Fibroblast of the conjunctiva (primary cell): ENCODE results near the gene SUFU.

Source experiments
- DNase-seq: peaks from one replicate; pipeline ENCODE4 v3.0.0-alpha.2; 2010; ENCODE audit warnings: low read depth

Gene SUFU

DNA sequence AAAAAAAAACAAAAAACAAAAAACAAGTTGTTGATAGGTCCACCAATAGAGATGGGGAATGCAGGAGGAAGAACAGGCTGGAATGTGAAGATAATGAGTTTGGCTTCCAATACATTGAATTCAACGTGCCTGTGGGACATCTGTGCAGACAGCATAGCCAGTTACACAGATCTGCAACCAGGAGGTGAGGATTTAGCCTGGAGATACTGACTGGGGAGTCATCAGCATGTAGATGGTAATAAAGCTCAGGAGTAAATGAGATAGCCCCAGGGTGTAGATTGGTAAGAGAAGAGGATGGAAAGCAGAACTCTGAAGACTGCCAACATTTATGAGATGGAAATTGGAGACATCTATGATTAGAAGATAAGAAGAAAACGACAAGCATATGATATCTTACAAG lies 135.8 kb downstream of the SUFU start:
- no peak for DNase-seq

DNA sequence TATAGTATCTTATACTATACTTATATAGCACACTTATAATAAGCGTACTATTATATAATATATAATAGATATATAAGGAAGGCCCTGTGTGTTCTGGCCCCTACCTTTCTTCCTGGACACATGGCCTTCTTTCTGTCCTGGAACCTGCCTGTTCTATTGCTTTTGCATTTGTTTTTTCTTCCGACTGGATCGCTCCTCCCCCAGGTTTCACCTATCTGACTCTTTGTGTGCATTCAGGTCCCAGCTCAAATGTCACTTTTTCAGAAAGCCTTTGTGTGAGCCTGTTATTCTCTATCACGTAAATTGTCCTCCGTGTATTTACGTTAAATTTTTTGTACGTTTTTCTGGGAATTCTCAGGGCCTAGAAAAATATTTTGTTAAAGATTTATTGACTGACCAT lies 137.6 kb downstream of the SUFU start:
- no peak for DNase-seq

DNA sequence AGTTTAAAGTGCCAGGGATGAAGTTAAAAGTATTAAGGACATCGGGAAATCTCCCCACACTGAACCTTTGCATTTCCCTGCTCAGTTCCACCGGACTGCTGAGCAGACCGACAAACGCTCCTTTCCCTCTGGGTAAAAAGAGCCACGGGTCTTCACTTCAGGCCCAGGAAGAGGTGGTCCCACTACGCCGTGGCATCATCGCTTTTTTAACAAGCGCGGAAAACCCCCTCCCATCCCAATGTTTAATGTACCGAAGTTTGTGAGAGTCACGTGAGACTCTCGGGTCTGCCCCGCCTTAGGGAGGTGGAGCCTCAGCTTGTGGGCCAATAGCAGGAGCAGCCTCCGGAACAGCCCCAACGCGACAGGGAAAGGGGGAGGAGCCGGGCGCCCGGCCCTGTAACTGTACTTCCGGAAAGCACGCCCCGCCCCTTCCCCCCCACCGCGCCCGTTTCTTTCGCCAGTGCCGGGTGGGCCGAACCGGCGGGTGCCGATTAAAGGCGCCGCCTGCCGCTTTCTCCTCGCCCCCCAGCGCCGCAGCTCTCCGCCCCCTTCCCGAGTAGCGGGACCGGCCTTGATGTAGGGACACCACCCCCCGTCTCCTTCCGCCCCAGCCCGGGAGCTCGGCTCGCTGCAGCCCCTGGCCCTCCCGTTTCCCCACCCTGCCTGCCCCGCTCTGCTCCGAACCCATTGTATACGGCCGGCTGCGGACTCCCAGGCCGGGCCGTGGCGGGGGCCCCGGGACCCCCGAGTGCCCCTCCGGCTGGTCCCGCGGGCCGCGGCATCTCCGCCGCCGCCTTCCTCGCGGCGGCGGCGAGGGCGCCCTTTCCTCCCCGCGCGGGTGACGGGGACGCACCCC lies 138.3 kb downstream of the SUFU start:
- DNase-seq: peak; percentile 97

DNA sequence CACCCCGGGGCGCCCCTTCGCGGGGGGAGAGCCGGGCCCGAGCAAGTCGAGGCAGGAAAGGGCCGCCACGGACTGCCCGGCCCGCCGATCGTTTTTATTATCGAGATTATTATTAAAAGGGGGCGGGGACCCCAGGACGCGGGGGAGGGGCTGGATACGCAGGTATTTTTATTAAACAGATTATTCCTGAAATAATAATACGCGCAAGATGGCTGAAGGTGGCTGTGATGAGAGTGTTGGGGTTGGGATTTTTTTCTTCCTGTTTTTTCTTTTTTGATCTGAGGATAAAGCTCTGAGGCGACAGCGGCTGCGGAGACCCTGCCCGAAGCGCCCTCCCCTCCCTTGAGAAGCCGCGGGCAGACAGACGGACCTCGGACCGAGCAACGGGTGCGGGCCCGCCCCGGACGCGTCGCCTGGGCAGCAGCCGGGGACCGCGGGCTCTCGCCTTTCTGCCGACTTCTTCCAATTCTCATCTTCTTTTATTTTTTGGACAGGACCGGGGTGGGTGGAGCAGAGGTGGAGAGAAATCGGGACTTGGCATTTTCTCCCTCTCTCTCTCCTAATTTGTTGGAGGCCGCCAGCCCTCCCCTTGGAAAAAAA lies 139.1 kb downstream of the SUFU start:
- peak; percentile 53 for DNase-seq

DNA sequence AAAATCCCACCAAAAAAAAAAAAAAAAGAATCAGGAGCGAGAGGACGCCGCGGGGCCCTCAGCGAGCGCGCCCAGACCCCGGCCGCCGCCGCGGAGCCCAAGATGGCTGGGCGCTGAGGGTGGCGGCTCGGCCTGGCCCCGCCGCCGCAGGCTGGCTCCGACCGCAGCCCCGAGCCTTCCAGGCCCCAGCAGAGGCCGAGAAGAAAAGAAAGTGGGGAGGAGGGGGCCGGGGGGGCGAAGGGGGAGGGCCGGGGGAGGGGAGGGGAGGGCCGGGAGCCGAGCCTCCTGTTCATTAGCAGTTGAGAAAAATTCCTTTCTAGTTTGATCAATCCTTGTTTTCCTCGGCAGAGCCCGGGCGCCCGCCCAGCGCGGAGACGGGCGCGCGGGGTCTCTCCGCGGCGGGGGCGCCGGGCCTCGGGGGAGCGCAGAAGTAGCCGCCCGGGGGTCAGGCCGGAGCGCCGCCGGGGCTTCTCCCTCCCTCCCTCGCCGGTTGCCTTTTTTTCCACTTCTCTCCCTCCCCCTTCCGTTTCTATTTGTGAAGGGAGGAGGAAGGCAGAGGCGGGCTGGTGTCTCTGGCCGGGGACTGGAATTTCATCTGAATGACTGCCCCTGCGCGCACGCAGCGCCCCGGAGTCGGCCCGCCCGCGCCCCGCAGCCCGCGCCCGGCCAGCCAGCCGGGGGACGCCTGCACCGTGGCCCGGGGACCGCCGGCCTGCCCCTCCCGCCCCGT lies 139.7 kb downstream of the SUFU start:
- peak; percentile 52 for DNase-seq

DNA sequence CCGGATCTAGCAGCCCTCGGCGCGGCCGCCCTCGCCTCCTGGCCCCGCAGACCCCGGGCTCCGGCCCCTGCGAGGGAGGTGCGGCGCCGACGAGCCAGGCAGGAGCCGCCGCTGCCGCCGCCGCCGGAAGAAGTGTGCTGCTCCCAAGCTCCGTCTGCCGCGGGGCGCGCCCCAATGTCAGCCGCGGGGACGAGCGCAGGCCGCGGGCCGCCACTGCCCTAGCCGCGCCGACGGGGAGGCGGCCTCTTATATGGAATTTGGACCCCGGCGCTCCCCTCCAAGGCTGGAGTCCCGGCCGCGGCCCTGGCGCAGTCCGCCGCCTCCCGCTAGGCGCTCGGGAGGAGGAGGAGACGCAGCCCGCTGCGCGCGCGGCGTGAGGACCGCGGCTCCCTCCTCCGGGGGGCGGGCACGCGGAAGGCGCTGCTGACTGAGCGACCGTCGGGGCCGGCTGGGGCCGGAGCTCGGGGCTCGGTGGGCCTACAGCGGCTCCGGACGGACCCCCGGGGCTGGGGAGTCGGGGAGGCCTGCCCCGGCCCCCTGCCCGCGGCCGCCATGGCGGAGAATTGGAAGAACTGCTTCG lies 140.4 kb downstream of the SUFU start, which contains the start of gene TRIM8:
TSS of gene TRIM8 (plus strand) at position 414 of the 580 bp plus-strand sequence. CDS start at position 553, 139 bp downstream.
- no peak for DNase-seq

DNA sequence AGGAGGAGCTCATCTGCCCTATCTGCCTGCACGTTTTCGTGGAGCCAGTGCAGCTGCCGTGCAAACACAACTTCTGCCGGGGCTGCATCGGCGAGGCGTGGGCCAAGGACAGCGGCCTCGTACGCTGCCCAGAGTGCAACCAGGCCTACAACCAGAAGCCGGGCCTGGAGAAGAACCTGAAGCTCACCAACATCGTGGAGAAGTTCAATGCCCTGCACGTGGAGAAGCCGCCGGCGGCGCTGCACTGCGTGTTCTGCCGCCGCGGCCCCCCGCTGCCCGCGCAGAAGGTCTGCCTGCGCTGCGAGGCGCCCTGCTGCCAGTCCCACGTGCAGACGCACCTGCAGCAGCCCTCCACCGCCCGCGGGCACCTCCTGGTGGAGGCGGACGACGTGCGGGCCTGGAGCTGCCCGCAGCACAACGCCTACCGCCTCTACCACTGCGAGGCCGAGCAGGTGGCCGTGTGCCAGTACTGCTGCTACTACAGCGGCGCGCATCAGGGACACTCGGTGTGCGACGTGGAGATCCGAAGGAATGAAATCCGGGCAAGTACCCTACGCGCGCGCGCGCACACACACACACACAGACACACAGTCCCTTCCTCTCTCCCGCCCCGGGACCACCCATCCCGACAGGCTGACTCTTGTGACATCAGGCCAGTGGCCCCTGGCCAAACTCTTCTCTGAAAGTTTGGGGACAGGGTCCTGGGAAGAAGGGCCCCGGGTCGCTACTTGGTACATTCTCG lies 141.0 kb downstream of the SUFU start:
- peak; percentile 56 for DNase-seq

DNA sequence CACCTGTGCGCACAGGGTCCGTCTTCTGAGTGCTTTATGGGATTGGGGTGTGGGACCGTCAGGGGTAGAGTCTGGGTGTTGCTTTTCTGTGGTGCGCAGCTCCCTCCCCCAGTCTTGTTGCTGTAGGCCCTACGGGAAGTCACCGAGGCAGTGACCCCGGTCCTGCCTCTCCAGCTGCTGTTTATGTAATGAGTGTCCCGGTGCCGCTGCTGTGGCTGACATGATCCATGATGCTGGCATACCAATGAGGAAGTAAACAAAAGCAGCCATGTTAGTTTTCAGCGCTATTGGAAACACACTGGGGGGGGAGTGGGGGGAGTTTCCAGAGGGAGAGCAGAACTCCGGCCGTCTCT lies 141.6 kb downstream of the SUFU start:
- no peak for DNase-seq

DNA sequence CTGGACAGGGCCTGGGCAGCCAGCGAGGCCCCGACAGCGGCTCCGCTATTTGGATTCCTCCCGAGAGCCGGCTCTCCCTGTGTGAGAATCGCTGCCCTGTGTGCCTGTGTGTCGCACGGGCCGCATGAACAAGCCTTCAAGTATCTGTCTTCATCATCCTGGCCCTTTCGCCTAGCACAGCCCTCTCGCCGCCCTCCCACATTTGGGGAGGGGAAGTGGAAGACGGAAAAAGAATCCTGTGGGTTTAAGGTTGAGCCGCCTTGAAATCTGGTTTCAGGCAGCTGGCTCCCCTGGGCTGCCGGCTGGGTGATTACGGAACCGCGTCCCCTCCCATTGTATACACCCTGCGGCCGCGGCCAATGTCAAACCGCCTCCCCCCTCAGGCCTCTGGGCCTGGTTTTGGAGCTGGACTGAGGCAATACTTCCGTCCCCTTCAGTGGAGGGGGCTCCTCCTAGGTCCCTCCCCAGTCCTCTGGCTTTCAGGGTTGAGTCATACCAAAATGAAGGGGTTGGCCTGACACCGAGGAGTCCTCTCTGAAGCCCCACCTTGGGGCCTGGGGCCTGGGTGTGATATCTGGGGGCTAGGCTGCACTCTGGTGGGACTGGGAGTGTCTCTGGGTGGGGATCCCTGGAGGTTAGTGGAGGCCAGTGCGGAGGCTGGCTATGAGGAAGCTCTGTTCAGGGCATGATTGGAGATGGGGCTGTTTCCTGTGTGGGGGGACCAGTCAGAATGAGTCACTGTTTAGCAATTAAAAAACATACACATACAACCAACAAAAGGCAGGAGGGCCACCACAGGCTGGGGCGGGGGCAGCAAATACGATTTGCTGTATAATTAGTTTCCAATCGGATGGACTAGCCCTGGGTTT lies 142.2 kb downstream of the SUFU start:
- peak; percentile 97 for DNase-seq

DNA sequence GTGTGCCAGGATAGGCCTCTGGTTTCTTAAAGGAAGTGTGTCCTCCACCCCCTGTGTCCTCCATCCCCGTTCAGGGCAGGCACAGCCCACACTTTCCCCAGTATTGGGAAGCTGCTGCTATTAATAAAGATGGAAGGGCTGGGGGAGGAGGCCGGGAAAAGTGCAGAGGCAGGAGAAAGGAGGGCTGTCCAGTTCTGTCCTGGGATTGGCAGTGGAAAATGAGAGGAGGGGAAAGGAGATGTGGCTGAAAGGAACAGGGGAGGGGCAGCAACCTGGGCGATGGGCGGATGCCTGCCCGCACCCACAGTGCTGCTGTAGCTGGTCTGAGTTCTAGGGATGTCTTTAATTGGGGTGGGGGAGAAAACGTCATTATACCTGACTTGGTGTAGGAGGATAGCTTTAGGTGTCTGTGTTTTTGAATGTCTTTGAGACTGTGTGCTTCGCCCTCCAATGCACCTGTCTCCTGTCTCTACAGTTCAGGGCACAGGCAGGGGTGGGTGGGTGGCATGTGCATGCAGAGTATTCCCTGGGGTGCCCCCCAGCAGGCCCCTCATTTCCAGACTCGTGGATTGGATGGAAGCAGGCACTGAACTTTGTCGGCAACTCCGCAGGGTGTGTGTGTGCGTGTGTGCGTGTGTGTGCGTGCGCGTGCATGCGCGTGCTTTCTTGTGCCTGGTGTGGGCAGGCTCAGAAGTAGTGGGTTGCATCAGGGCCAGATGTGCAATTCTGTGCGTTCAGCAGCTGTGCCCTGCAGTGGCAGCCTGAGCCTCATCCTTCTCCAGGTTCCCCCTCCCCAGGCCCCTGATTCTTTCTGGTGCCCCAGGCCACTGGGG lies 143.1 kb downstream of the SUFU start:
- peak; percentile 43 for DNase-seq

DNA sequence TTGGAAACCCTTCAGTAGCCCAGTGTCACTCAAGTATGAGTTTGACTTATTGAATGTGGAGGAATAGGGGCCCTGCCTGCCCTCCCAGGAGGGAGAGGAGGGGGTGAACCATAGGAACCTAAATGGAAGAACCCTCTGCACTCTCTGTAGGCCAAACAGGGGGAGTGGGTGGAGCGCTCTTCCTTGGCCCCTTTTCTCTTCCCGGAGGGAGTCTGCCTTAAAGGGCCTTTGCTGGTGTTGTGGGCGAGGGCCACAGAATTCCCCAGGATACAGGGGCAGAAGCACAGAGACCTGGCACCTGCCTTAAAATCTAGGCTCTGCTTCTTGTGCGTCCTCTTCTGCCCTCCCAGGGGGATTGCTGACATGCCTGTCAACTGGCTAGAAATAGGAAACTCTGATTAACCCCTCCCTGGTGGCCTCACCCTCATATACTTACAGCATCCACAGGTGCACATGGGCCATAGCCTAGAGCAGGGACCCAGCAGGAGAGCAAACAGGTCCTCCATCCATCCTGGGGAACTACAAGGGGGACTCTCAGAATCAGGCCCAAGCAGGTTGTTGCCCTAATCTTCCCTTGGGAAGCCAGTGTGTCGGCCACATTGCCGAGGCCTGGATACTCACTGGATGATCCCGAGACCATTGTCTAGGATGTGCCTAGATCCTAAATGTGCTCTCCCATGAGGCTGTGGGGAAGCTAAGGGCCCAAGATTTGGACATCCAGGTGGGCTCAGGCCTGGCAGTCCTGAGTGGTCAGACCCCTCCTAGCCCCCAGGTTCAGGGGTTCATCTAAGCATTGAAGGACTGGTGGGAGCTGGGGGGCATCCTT lies 143.9 kb downstream of the SUFU start:
- no peak for DNase-seq

DNA sequence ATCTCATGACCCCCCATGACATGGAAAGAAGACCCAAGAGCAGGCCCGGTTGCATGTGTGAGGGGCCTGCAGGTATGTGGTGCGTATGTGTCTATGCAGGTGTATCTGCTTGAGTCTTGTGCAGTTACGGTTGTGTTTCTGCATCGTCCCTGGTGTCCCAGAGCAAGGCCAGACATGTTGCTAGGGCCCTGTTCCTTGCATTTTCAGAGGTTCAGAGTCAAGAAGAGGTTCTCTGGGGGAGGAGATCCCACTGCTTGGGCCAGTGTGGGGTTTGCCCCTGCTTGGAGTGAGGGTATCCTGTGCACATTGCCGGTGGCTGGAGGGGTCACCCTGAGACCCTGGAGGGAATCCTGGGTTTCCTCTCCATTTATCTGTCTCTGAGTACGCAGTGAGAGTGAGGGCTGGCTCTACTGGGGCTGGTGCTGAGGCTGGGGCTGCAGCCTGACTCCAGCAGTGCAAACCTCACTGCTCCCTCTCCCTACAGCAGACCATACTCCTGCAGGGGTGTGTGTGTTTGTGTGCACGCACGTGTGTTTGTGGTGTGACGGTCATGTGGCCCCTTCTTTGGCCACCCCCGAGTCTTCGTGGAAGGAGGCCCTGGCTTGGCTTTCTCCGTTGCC lies 144.6 kb downstream of the SUFU start:
- DNase-seq: no peak

DNA sequence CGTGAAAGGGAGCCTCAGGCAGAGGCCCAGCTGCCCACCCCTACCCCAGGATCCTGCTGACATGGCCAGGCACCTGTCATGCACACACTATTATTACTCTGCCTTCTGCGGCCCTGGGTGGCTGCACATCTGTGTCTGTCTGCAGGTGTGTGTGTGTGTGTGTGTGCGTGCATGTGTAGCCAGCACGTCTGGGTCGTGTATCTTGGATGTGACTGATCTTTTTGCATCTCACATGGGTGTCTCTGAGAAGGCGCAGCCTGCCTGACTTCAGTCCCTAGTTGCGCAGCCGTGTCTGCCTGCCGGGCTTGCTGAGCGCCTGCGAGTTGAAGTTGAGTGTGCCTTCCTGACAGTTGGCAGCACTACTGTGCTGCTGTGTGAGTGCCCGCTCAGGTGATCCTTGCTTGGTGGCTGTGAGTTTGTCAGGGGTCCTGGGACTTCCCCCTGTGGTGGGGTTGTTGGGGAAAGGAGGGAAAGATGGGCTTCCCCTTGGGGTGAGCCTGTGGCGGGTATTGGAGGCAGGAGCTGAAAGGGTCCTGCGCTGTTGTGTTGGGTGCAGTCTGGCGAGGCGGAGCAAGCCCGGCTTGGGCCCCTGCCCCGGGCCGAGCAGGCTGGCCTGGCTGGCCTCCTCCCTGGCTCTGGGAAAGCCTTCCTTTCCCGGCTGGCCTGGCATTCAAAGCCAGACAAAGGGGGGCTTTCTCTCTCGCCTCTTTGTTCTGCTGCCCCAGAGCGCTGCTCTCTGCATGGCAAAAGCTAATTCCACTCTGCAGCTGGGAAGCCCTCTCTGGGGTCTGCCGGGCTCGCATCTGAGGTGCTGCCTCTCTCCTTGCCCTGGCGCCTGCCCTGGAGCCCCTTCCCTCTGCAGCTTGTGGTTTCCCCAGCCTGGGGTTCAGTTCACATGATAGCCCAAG lies 145.4 kb downstream of the SUFU start:
- DNase-seq: no peak

DNA sequence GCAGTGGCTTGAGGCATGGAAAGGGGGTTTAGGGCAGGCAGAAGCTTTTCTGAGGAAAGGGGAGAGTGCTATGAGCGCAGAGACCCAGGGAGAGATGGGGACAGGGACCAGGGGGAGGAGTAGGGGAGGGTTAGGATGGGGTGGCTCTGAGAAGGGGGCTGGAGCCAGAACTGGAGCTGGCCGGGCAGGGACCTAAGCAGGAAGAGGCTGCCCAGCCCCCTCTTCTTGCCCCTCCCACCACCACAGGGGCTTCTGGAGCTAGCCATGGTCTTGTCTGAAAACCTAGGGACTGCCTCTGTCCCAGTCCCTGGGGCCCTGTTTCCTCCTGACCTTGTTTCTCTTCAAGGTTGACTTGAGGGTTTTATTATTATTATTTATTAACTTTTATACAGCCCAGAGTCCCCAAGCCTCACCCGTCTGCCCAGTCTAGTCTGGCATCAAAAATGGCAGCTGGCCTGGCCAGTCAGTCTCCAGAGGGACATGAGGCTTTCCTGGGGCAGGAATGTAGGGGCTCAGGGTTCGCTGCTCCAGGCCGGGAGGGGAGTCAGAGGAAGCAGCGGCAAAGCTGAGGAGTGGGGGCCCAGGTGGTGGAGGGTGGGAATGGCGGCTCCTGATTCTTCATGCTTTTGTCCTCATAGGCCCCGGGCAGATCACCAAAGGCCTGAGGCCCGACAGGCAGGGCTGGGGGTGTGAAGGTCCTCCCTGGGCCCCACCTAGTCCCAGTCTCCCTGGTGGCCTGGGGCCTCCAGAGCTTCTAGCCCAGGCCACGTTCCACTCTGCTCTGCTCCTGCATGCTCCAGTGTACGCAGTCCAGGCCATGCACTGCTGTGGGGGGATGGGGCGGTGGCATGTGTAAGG lies 146.3 kb downstream of the SUFU start:
- DNase-seq: no peak

DNA sequence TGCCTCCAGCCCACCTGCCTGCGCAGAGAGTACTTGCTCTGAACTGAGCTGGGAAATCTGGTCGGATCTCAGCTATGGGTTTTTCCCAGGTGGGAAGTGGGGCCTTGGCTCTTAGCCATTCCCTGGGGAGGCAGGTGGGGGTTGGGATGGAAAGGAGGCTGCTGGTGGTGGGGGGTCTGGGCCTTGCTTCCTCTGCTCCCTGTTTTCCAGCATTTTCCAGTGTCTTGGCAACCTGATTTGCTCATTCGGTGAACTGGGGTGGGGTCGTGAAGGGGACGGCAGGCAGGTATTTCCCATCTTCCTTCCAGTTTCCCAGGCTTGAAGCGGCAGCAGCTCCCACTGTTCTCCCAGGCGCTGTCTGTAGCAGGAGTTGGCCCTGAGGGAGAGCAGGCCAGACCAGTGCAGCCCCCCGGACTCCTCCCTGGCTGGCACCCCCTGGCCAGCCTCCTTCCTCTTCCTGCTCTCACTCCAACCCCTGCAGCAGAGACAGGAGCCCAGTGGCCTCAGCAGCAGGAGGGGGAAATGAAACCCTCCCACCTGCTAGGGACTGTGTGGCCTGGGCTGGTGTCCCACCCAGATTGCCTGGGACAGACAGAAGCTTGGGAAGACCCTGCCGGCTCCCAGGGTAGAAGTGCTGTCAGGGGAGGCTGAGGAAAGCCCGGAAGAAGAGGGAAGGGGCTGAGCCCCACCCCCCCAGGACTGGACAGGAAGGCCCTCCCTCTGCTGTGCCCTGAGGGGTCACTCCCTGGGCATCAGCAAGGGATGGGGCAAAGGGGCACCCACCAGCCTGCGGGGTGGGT lies 147.1 kb downstream of the SUFU start:
- no peak for DNase-seq
